ENCODE measurements around the gene VAV2.

DNA sequence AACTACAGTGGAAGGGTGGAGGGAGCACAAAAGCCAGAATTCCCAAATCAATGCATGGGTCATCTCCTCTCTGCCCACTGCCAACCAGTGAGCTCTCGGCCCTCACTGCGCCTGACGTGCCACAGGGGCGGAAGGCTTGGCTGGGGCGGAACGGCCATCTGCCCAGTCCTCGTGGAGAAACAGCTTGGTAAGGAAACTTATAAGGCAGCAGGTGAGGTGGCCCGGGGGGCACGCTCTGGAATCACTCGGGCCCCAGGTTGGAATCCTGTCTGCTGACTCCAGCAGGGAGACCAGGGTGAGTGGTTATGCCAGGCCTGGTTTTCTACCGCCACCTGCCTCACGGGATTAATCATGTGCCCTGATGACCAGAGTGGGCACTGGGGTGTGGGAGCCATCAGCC, 52.3 kb downstream of the VAV2 start:
- TF ChIP-seq, protein P1, sequence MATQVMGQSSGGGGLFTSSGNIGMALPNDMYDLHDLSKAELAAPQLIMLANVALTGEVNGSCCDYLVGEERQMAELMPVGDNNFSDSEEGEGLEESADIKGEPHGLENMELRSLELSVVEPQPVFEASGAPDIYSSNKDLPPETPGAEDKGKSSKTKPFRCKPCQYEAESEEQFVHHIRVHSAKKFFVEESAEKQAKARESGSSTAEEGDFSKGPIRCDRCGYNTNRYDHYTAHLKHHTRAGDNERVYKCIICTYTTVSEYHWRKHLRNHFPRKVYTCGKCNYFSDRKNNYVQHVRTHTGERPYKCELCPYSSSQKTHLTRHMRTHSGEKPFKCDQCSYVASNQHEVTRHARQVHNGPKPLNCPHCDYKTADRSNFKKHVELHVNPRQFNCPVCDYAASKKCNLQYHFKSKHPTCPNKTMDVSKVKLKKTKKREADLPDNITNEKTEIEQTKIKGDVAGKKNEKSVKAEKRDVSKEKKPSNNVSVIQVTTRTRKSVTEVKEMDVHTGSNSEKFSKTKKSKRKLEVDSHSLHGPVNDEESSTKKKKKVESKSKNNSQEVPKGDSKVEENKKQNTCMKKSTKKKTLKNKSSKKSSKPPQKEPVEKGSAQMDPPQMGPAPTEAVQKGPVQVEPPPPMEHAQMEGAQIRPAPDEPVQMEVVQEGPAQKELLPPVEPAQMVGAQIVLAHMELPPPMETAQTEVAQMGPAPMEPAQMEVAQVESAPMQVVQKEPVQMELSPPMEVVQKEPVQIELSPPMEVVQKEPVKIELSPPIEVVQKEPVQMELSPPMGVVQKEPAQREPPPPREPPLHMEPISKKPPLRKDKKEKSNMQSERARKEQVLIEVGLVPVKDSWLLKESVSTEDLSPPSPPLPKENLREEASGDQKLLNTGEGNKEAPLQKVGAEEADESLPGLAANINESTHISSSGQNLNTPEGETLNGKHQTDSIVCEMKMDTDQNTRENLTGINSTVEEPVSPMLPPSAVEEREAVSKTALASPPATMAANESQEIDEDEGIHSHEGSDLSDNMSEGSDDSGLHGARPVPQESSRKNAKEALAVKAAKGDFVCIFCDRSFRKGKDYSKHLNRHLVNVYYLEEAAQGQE (IDR thresholded peaks at IDR 0.05; ENCODE audit: insufficient read depth in 1 of 2, low read depth in 2 of 2, low read length in 1 of 2), result no peak
- TF ChIP-seq POLR2AphosphoS5 (IDR thresholded peaks at IDR 0.05; ENCODE audit: low read depth, low read length) (no peak), CTCF (IDR thresholded peaks at IDR 0.05) (no peak), TCF7L2 (IDR thresholded peaks at IDR 0.05; ENCODE audit: low read depth, low read length) (no peak), SIN3A (IDR thresholded peaks at IDR 0.05; ENCODE audit: borderline replicate concordance, insufficient read depth, low read depth, low read length) (no peak)
